Right lobe of liver (tissue), 6 donors: ENCODE data around the gene CDC42BPB. TPM values are rescaled to one million over a fixed set of nuclear protein-coding genes. Genes with fewer than 3 reads are reported as not detected.

ENCODE experiments used
- ATAC-seq, 4 donors: fragments of 200-7000 bp; cut with Tn5 transposase; one replicate each; pipeline ENCODE4 v1.9.1; 2020; ENCODE audit warnings: mild to moderate bottlenecking in 4 of 4, moderate library complexity in 4 of 4
- DNase-seq, 3 donors: peaks; one replicate each; pipeline ENCODE4 v3.0.0-alpha.2; 2020
- H3K27ac ChIP-seq, 3 donors: fragments of 200-600 bp; one replicate each; pipeline ENCODE4 v1.8.0; 2022
- H3K27me3 ChIP-seq, 2 donors: fragments of 200-600 bp; one replicate each; pipeline ENCODE4 v1.8.0; 2022
- H3K36me3 ChIP-seq, 4 donors: fragments of 200-600 bp; sonication (generic) in 1 of 4; one replicate each; pipeline versions ENCODE4 v1.5.1 to v1.8.0; 2017 to 2022; ENCODE audit warnings: control low read depth in 1 of 4
- H3K4me1 ChIP-seq, 4 donors: fragments of 200-600 bp; sonication (generic) in 1 of 4; one replicate each; pipeline versions ENCODE4 v1.5.1 to v1.8.0; 2017 to 2022; ENCODE audit warnings: control low read depth in 1 of 4
- H3K4me3 ChIP-seq, 3 donors: fragments of 200-600 bp; one replicate each; pipeline ENCODE4 v1.8.0; 2022
- H3K9me3 ChIP-seq, 4 donors: fragments of 200-600 bp; sonication (generic) in 1 of 4; one replicate each; pipeline versions ENCODE4 v1.5.1 to v1.8.0; 2017 to 2022; ENCODE audit warnings: control low read depth in 1 of 4
- CTCF ChIP-seq, 4 donors: fragments of 200-600 bp in 3 of 4; fragments of 450-650 bp in 1 of 4; IDR thresholded peaks; one replicate each; pipeline versions ENCODE4 v1.5.1 to v1.8.0; 2016 to 2022; ENCODE audit warnings: antibody characterized with exemption in 4 of 4, mild to moderate bottlenecking in 2 of 4
- POLR2A ChIP-seq: fragments of 450-650 bp; IDR thresholded peaks from one replicate; pipeline ENCODE4 v1.6.1; 2017; ENCODE audit warnings: antibody characterized with exemption, mild to moderate bottlenecking
- WGBS: methylation state at CpG from one replicate; pipeline ENCODE4 v1.1.6; 2018; ENCODE audit warnings: low coverage, low lambda C conversion rate; ENCODE audit not compliant: insufficient coverage; ENCODE audit errors: missing lambda C conversion rate; 5-methylcytosine and 5-hydroxymethylcytosine counted together
- intact Hi-C, 2 donors: fragments of 100-400 bp; cut with DNase I; formaldehyde crosslinking; loops; one replicate each; pipeline versions ENCODE4 v1.11.2 to v1.14.1; 2022
- total RNA-seq, 6 experiments: library from RNA; depleted of rRNA in 2 of 6; stranded (reverse); fragments of >200 nt in 2 of 6; fragmentation: NEBNext Ultra II Directional in 3 of 6; extraction: Animal tissue kit (Norgen Biotek cat#: 25700) in 3 of 6; gene quantifications; one replicate each; pipeline versions ENCODE4 v1.1.0 to v1.2.4, GENCODE V29; 2016 to 2023
- donor health status: DM: no; HTN: yes; CAD: no.
- donor health status: DM: no; HTN: no; CAD: no.
- donor health status: DM: no; HTN: no; CAD: no.
- donor health status: DM: no; HTN: yes; CAD: no.
- donor health status: DM: no; HTN: yes; CAD: no.

CDC42BPB gene
- total RNA-seq, 6 experiments from 2014 or later = 38.4 to 55.5 (median 43.0) TPM

GRCh38 chr14:103000291-103000921, 56.9 kb downstream of the CDC42BPB start:
- Histone ChIP-seq H3K4me1 (peaks cover 0 to 8% (median 0%) of the 10 kb centered on the region in 4 donors), H3K27me3 (no peaks in the 10 kb centered on the region), H3K4me3 (no peak overlapping the region), H3K9me3 (no peaks in the 10 kb centered on the region), H3K27ac (no peak overlapping the region), H3K36me3 (peaks cover 0 to 48% (median 17%) of the 10 kb centered on the region in 4 donors)
- ATAC-seq (no peak), DNase-seq (no peak)
- no peak for TF ChIP-seq CTCF (IDR thresholded peaks at IDR 0.05)
- TF ChIP-seq POLR2A = no peak
- 100% methylated on average over 1 of the region's 21 CpGs for WGBS
- intact Hi-C loops = no loop called here

GRCh38 chr14:102999227-102999895, 58.0 kb downstream of the CDC42BPB start:
- 100% methylated on average over 15 of the region's 21 CpGs for WGBS
- no peaks in the 10 kb centered on the region for H3K9me3 ChIP-seq
- H3K4me1 ChIP-seq = no peaks in the 10 kb centered on the region
- no peaks in the 10 kb centered on the region for H3K27me3 ChIP-seq
- TF ChIP-seq POLR2A (no peak), CTCF (IDR thresholded peaks at IDR 0.05) (no peak)
- intact Hi-C loops = no loop called here
- no peak for ATAC-seq
- H3K4me3 ChIP-seq = no peak overlapping the region
- H3K27ac ChIP-seq = no peak overlapping the region
- peak in 1 of 3 donors; percentile 18 for DNase-seq
- peaks cover 0 to 50% (median 18%) of the 10 kb centered on the region in 4 donors for H3K36me3 ChIP-seq

GRCh38 chr14:102998393-102998792, 59.0 kb downstream of the CDC42BPB start:
- H3K36me3 ChIP-seq = peaks cover 0 to 53% (median 16%) of the 10 kb centered on the region in 4 donors
- WGBS = 97% methylated on average over 6 of the region's 6 CpGs

GRCh38 chr14:102996941-102997340, 60.4 kb downstream of the CDC42BPB start:
- Histone ChIP-seq H3K36me3 (peaks cover 0 to 56% (median 13%) of the 10 kb centered on the region in 4 donors), H3K9me3 (no peaks in the 10 kb centered on the region), H3K27ac (no peak overlapping the region), H3K27me3 (no peaks in the 10 kb centered on the region), H3K4me1 (no peaks in the 10 kb centered on the region), H3K4me3 (no peak overlapping the region)
- peak in 1 of 3 donors; percentile 17 for DNase-seq
- TF ChIP-seq POLR2A (no peak), CTCF (IDR thresholded peaks at IDR 0.05) (no peak)
- 74% methylated on average over 4 of the region's 10 CpGs for WGBS
- no peak for ATAC-seq
- intact Hi-C loops = no loop called here

More at GRCh38 chr14:102998393-102998792, 59.0 kb downstream of the CDC42BPB start:
- H3K27ac ChIP-seq = no peak overlapping the region
- H3K27me3 ChIP-seq = no peaks in the 10 kb centered on the region
- no peak overlapping the region for H3K4me3 ChIP-seq
- DNase-seq (peak in 1 of 3 donors; percentile 25), ATAC-seq (no peak)
- intact Hi-C loops = no loop called here
- TF ChIP-seq POLR2A = no peak
- no peak for TF ChIP-seq CTCF (IDR thresholded peaks at IDR 0.05)
- H3K4me1 ChIP-seq = no peaks in the 10 kb centered on the region
- H3K9me3 ChIP-seq = no peaks in the 10 kb centered on the region
